ENCODE measurements around the gene DCDC1.

DCDC1 gene

DNA sequence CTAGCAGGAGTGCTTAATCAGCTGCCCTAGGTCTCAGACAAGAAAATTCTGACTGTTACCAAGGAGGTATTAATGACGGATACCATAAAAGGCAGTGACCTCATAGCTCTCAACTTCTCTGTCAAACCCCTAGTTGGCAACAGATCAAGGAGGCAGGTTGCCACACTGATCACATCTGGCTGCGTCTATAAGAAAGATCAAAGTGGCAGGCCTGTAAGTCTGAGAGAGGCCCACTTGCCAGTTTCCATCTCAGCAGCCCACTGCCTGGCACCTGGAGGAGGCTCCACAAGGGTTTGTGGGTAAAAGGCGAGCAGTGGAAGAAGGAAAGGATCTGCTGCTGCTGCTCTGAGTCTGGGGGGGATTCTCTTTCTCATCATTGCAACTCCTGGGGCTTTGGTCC, 543.8 kb downstream of the DCDC1 start:
- no peak for DNase-seq

DNA sequence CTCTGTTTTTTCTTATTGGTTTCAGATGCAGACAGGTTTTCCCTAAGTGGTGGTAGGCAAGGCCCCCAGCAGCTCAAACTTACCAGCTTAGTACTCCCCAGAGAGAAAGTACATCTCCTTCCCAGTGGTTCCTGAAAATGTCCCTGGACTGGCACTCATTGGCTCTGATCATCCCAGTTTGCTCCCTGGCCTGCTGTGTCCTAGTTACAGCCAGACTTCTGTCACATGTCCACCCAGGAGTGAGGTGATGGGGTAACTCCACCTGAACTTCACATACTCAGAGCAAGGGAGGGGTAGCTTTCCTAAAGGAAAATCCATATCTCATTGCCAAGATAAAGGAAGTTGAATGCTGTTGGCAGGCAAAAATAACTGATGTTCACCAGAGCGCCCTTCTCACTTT, 546.4 kb downstream of the DCDC1 start:
- DNase-seq, result no peak

DNA sequence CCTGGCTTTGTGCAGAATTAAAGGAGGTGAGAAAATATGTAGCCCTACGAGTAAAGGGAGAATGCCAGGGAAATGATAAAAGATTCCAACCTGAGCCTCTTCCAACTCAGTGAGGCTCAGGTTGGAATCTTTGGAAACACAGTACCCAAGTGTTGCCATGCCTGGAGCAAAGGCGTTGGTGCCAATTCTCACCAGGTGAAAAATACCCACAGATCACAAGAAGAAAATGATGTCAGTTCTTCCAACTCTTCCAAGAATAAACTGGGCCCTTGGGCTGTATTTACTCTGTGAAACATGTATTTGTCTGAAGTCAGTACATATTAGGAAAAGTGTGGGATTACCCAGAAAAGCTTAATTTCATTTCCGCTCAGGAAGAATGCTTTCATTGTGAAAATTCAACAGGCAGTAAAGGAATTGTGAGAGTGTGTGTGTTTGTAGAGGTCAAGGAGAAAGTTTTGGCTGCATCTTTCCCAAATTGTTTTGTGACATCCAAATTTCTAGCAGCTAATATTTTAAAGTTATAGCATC, 548.0 kb downstream of the DCDC1 start:
- DNase-seq, result no peak

DNA sequence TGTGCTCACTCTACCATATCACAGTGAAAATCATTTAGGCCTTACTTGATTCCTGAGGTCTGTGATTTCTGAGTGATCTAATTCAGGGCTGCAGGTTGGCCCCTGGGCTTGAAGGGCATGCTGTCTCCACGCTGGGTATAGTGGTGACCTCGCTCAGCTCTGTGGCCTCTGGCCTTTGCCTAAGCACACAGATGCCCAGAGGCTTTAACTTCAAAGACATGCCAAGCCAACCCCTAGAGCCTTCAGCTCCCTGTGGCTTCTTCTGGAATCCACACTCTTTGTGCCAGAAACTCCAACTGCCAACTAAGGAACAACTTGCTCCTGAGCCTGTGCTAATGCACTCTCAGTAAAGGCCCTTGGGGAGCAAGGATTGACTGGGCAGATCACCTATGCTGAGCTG, 550.8 kb downstream of the DCDC1 start:
- no peak for DNase-seq

GRCh38 chr11:30816959-30817880, 552.3 kb downstream of the DCDC1 start:
- DNase-seq, result no peak

GRCh38 chr11:30815619-30816018, 553.9 kb downstream of the DCDC1 start:
- no peak for DNase-seq

DNA sequence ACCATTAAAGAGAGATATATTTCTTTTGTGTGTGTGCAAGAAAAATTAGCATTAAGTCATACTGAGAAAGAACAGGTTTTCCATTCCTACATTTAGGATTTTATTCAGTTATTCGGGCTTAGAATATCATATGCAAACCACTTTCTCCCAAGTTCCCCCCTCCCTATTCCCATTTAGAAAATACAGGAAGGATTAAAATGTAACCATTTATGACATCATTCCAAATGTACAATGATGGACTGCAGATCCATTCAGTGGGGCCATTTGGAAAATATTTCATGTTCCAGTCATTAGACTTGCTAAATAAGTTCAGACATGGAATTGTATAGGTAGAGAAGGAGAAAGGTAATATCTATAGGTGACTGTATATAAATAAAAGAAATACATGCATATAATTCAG, 554.8 kb downstream of the DCDC1 start:
- no peak for DNase-seq
